ENCODE results near the gene LIME1. TPM values are rescaled to one million over a fixed set of nuclear protein-coding genes. Genes with fewer than 3 reads are reported as not detected.

Gene LIME1
- total and polyA plus RNA-seq, 2 of the 8 experiments (the other 6 are each of a cell fraction or from before 2014, with no cell fraction given), result 4.5 to 5.9 TPM

- Histone ChIP-seq H2BK15ac (ENCODE audit: low read length) (no peak overlapping the region), H3K4me2 (ENCODE audit: insufficient read depth in 1 of 2, low read depth in 2 of 2, low read length in 2 of 2) (no peak overlapping the region), H3K27me3 (replicated peaks in 1 of 4; ENCODE audit: control insufficient read depth in 3 of 4, extremely low read depth in 1 of 4, insufficient read depth in 3 of 4, low read length in 3 of 4) (no peaks in the 10 kb centered on the region), H3K79me1 (ENCODE audit: low read depth, low read length) (peaks cover 9% of the 10 kb centered on the region), H3K36me3 (ENCODE audit: control insufficient read depth in 2 of 4, insufficient read depth in 4 of 4, low read length in 3 of 4) (no peaks in the 10 kb centered on the region; a peak in 1 of 8 replicates), H3K14ac (ENCODE audit: insufficient read length) (no peak overlapping the region), H3K4me1 (replicated peaks in 1 of 4; ENCODE audit: control insufficient read depth in 3 of 4, insufficient read depth in 4 of 4, low read length in 3 of 4) (peaks cover 0 to 9% (median 6%) of the 10 kb centered on the region in 4 experiments; a peak in 5 of 7 replicates), H4K8ac (ENCODE audit: extremely low read depth, insufficient read depth, low read length) (no peak overlapping the region), H3K23me2 (ENCODE audit: low read depth, low read length) (peaks cover 7% of the 10 kb centered on the region; the same call in 1 of the 2 replicates), H3K18ac (ENCODE audit: extremely low read depth, low read length) (no peak overlapping the region), H3K9me3 (ENCODE audit: insufficient read depth in 2 of 2, low read depth in 1 of 2, low read length in 1 of 2) (peaks cover 0 to 3% of the 10 kb centered on the region in 2 experiments; a peak in 1 of 4 replicates), H4K20me1 (replicated peaks in 1 of 2; ENCODE audit: control insufficient read depth in 1 of 2, insufficient read depth in 2 of 2, low read length in 2 of 2) (peaks cover 3 to 12% of the 10 kb centered on the region in 2 experiments), H2AK5ac (ENCODE audit: low read depth, low read length) (no peak overlapping the region), H3K9ac (replicated peaks in 1 of 4; ENCODE audit: extremely low read depth in 1 of 4, low read depth in 3 of 4, low read length in 3 of 4) (no peak overlapping the region), H4K5ac (ENCODE audit: insufficient read length, low read depth, low read length) (no peak overlapping the region), H3K79me2 (ENCODE audit: control insufficient read depth in 1 of 2, insufficient read depth in 2 of 2, low read length in 2 of 2) (peaks cover 4 to 8% of the 10 kb centered on the region in 2 experiments; a peak in 2 of 4 replicates), H4K91ac (replicated peaks; ENCODE audit: insufficient read length, low read length) (no peak overlapping the region), H3K27ac (ENCODE audit: low read depth, low read length) (no peak overlapping the region), H3K23ac (ENCODE audit: insufficient read length) (no peak overlapping the region), H3K56ac (replicated peaks; ENCODE audit: insufficient read length, low read depth, low read length) (no peak overlapping the region), H2AFZ (ENCODE audit: low read length) (no peak overlapping the region), H2BK120ac (replicated peaks; ENCODE audit: low read depth, low read length) (no peak overlapping the region), H2BK5ac (ENCODE audit: low read depth, low read length) (no peak overlapping the region; the same call in 1 of the 2 replicates), H3K4ac (replicated peaks; ENCODE audit: insufficient read length, low read depth, low read length) (no peak overlapping the region), H2BK20ac (ENCODE audit: low read length) (no peak overlapping the region), H2BK12ac (ENCODE audit: low read depth, low read length) (no peak overlapping the region), H3K4me3 (ENCODE audit: extremely low read depth in 1 of 4, insufficient read depth in 2 of 4, low read depth in 3 of 4, low read length in 4 of 4) (no peak overlapping the region)
- WGBS, 2 experiments (ENCODE audit: extremely low coverage in 1 of 2, insufficient coverage in 1 of 2, insufficient read length in 1 of 2, insufficient replicate concordance in 2 of 2, low coverage in 1 of 2, low lambda C conversion rate in 2 of 2, missing lambda C conversion rate in 1 of 2), result 94% methylated on average over 15 of the region's 20 CpGs; no CpG with 5 or more reads in 1 of the 2 experiments
- FAIRE-seq, result no peak
- POLR2A ChIA-PET (ENCODE audit: partially characterized antibody), result interaction anchor here (1.4 to 1.7 kb wide), 2 partner anchors 9 to 35 kb away, joined by 3 read pairs; no protein-coding TSS in a partner anchor
- CTCF ChIA-PET (ENCODE audit: partially characterized antibody), result interaction anchor here (0.6 to 10.7 kb wide), 7 partner anchors 13 to 234 kb away, joined by 3 to 191 read pairs (median 3); partner anchors contain the start of gene TPD52L2
- no peak for DNase-seq (ENCODE audit: low read depth in 1 of 2, low spot score in 2 of 2)
- TF ChIP-seq JUND (IDR thresholded peaks at IDR 0.05; ENCODE audit: low read length), result no peak
- no peak for TF ChIP-seq POLR2AphosphoS5 (IDR thresholded peaks at IDR 0.05; ENCODE audit: low read depth, low read length)
- TF ChIP-seq BACH1 (IDR thresholded peaks at IDR 0.05; ENCODE audit: low read length), result no peak
- TF ChIP-seq ATF2 (IDR thresholded peaks at IDR 0.05; ENCODE audit: low read length), result no peak
- TF ChIP-seq TBP (IDR thresholded peaks at IDR 0.05; ENCODE audit: low read depth, low read length), result no peak
- TF ChIP-seq SAP30 (IDR thresholded peaks at IDR 0.05; ENCODE audit: insufficient read depth, insufficient replicate concordance, low read length), result no peak
- no peak for TF ChIP-seq BRCA1 (IDR thresholded peaks at IDR 0.05; ENCODE audit: low read depth, low read length)
- no peak for TF ChIP-seq ZNF274 (IDR thresholded peaks at IDR 0.05; ENCODE audit: borderline replicate concordance, extremely low read depth, low read length)
- TF ChIP-seq SP2 (IDR thresholded peaks at IDR 0.05; ENCODE audit: low read length), result no peak
- TF ChIP-seq NRF1 (IDR thresholded peaks at IDR 0.05; ENCODE audit: low read depth, low read length), result no peak
- TF ChIP-seq KDM1A (IDR thresholded peaks at IDR 0.05; ENCODE audit: borderline replicate concordance, low read length), result no peak
Observed at GRCh38 chr20:63772781-63773518, 36.5 kb downstream of the LIME1 start.
